Measurements from ENCODE around the gene SARNP. TPM values are rescaled to one million over a fixed set of nuclear protein-coding genes. Genes with fewer than 3 reads are reported as not detected.

Gene SARNP
- total RNA-seq, 4 donors from 2014 or later: 50.3 to 90.5 (median 63.3) TPM

DNA sequence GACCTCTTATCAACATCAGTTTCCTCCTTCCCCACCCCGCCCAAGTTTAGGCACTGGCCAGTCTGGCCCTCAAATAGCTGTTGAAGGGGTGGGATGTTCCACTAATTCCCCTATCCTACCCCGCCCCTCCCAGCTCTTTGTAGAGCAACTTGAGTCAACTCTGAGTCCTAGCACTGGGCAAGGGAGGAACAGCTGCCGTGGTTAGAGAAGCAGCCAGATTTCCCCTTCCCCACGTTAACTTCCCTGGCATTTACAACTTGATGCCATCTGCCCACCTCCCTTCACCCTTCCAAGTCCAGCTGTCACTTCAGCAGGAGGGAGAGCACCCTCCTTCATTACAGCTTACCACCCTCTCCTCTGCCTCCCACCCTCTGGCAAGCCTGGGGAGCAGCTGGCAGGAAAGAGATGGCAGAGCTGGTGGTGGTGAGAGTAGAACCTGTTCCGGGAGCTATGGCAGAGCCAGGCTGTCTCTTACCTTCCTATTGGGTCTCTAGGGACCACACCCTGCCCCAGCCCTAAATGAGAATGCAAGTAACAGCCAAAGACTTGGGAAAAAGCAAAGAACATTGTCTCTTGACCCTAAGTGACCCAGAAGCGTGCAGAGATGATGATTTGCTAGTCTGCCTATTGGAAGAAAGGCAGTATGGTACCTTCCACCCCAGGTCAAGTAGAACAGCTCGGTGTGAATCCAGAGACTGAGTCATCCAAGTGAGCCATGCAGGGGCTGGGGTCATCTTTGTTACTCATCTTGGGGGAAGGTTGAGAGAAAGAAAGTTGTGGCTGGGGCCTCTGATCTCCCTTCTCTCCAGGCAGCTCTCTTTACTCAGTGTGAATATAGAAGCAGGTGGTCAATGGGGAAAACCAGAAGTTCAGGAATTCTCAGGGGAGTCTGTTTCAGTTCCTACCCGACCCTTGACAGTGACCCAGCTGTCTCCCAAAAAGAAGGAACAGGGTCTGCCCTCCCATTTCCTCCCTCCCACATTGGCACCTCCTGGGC, 100.2 kb downstream of the SARNP start:
- TF ChIP-seq EP300 (IDR thresholded peaks at IDR 0.05) (no peak), POLR2AphosphoS5 (IDR thresholded peaks at IDR 0.05) (peak; percentile 31)
- WGBS, 2 donors (ENCODE audit: low coverage in 1 of 2): 30 to 50% methylated on average over 1 to 7 of the region's 8 CpGs
- H3K4me1 ChIP-seq: peaks cover 18 to 92% (median 64%) of the 10 kb centered on the region in 3 donors
- H3K27me3 ChIP-seq: no peaks in the 10 kb centered on the region
- H3K27ac ChIP-seq: peak overlapping the region; percentile 84 to 98 (median 97)
- no peaks in the 10 kb centered on the region for H3K36me3 ChIP-seq
- no peak for ATAC-seq
- H3K9me3 ChIP-seq: no peaks in the 10 kb centered on the region
- peak overlapping the region; percentile 43 to 77 for H3K4me3 ChIP-seq

GRCh38 chr12:55716582-55716957, 101.0 kb downstream of the SARNP start:
- TF ChIP-seq EP300 (IDR thresholded peaks at IDR 0.05) (no peak), POLR2AphosphoS5 (IDR thresholded peaks at IDR 0.05) (no peak), POLR2A (IDR thresholded peaks at IDR 0.05) (peak in 1 of 2 donors; percentile 32)
- TF ChIP-seq, protein P1, sequence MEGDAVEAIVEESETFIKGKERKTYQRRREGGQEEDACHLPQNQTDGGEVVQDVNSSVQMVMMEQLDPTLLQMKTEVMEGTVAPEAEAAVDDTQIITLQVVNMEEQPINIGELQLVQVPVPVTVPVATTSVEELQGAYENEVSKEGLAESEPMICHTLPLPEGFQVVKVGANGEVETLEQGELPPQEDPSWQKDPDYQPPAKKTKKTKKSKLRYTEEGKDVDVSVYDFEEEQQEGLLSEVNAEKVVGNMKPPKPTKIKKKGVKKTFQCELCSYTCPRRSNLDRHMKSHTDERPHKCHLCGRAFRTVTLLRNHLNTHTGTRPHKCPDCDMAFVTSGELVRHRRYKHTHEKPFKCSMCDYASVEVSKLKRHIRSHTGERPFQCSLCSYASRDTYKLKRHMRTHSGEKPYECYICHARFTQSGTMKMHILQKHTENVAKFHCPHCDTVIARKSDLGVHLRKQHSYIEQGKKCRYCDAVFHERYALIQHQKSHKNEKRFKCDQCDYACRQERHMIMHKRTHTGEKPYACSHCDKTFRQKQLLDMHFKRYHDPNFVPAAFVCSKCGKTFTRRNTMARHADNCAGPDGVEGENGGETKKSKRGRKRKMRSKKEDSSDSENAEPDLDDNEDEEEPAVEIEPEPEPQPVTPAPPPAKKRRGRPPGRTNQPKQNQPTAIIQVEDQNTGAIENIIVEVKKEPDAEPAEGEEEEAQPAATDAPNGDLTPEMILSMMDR (IDR thresholded peaks at IDR 0.05): no peak
- Histone ChIP-seq H3K27me3 (no peaks in the 10 kb centered on the region), H3K4me3 (peak overlapping the region; percentile 43 to 77), H3K9me3 (no peaks in the 10 kb centered on the region), H3K4me1 (peaks cover 18 to 92% (median 66%) of the 10 kb centered on the region in 3 donors), H3K36me3 (no peaks in the 10 kb centered on the region), H3K27ac (peak overlapping the region; percentile 84 to 98 (median 97))
- peak; percentile 17 for ATAC-seq
- WGBS, 2 donors (ENCODE audit: low coverage in 1 of 2): 3 to 43% methylated on average over 1 to 12 of the region's 13 CpGs

DNA sequence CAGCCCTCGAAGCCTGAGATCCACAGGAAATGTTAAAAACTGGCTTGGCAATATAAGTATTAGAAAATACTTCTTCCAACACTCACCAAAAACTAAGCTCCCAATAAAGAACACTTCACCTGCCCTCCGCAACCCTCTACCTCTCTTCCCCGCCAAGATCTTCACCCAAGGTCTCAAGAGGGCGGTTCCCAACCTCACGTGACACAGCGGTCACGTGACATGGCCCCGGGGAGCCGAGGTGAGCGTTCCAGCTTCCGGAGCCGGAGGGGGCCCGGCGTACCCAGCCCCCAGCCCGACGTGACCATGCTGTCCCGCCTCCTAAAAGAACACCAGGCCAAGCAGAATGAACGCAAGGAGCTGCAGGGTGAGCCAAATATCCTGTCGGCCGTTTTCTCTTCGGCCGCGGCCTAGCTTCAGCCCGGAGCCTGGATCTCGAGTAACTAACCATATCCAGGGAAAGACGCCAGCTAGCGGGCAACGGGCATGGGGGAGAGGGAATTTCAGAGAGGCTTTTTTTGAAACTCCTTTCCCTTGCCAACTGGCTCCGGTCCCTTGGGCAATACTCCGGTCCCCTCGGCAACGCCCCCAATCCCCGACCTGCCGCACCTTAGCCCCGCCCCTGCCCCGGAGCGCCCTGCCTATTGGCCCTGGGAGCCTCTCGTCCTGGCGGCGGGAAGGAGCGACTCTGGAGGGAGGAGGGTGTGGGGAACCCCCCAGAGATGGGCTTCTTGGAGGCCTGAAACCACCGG, 101.5 kb downstream of the SARNP start, which contains the start of gene BLOC1S1:
Gene BLOC1S1 (plus strand): TSS at position 214 of the 749 bp plus-strand sequence. CDS start 6 bp downstream, at position 220.
- Histone ChIP-seq H3K9me3 (no peaks in the 10 kb centered on the region), H3K27me3 (no peaks in the 10 kb centered on the region), H3K27ac (peak within 1 kb of the TSS; percentile 84 to 98 (median 97)), H3K4me1 (peaks cover 18 to 92% (median 61%) of the 10 kb centered on the region in 3 donors), H3K36me3 (no peaks in the 10 kb centered on the region), H3K4me3 (peak within 1 kb of the TSS; percentile 43 to 77)
- ATAC-seq: peak; percentile 78
- 2 to 3% methylated on average over 5 to 16 of the region's 42 CpGs for WGBS, 2 donors (ENCODE audit: low coverage in 1 of 2)
- TF ChIP-seq POLR2A (IDR thresholded peaks at IDR 0.05) (peak in 1 of 2 donors; percentile 32), POLR2AphosphoS5 (IDR thresholded peaks at IDR 0.05) (peak; percentile 90), EP300 (IDR thresholded peaks at IDR 0.05) (no peak)
- TF ChIP-seq, protein P1 (IDR thresholded peaks at IDR 0.05): peak in 2 of 4 experiments; percentile 25 to 29

DNA sequence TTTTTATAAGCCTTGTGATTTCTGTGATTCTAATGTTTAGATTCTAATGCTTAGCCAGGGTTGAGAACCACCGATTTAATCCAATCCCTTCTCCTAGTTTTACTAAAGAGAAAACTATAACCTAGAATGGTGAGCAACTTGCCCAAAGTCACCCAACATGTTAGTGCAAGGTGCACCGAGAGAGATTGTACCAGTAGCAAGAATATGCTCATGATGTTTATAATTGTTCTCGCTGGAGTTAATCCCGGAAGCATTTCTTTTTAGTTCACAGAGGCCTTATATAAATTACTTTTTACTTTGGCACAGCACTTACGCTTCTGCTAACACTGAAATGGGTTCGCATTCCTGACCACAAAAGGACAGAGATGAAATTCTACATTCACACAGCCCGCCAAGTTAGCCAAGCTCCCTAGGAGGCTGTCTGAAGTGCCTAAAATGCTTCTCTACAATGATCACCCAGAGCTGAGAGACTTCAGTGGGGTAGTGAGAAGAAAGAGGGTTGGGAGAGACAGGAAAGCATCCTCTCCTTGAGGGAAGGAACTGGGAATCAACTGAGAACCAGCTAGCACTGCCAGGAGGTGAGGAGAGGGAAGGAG, 102.3 kb downstream of the SARNP start:
- Histone ChIP-seq H3K4me1 (peaks cover 18 to 92% (median 54%) of the 10 kb centered on the region in 3 donors), H3K27ac (peak overlapping the region; percentile 84 to 98 (median 97)), H3K27me3 (no peaks in the 10 kb centered on the region), H3K36me3 (no peaks in the 10 kb centered on the region), H3K9me3 (no peaks in the 10 kb centered on the region), H3K4me3 (peak overlapping the region; percentile 43 to 77)
- TF ChIP-seq POLR2AphosphoS5 (IDR thresholded peaks at IDR 0.05) (peak; percentile 86), POLR2A (IDR thresholded peaks at IDR 0.05) (peak; percentile 14 to 17), EP300 (IDR thresholded peaks at IDR 0.05) (no peak)
- TF ChIP-seq, protein P1 (IDR thresholded peaks at IDR 0.05): no peak
- ATAC-seq: peak; percentile 54
- WGBS, 2 donors (ENCODE audit: low coverage in 1 of 2): 21 to 26% methylated on average over 7 of the region's 7 CpGs
